D341Med (cell line): ENCODE results near the gene AGAP1.

ENCODE experiments used
- DNase-seq: peaks from one replicate; pipeline ENCODE4 v3.0.0; 2012; ENCODE audit warnings: low spot score

Gene AGAP1

GRCh38 chr2:235949567-235950472 is 456.0 kb downstream of the AGAP1 start:
- DNase-seq = no peak

GRCh38 chr2:235950473-235950809 is 456.6 kb downstream of the AGAP1 start:
- DNase-seq = no peak

- DNase-seq = no peak
These were observed 457.6 kb downstream of the AGAP1 start for GRCh38 chr2:235951493-235951892.

GRCh38 chr2:235951982-235952381 is 458.1 kb downstream of the AGAP1 start:
- no peak for DNase-seq

GRCh38 chr2:235952714-235953113 is 458.9 kb downstream of the AGAP1 start:
- DNase-seq = no peak

- no peak for DNase-seq
These were observed 460.4 kb downstream of the AGAP1 start for GRCh38 chr2:235954281-235954680.

- no peak for DNase-seq
These were observed 461.1 kb downstream of the AGAP1 start for GRCh38 chr2:235954888-235955480.

- no peak for DNase-seq
These were observed 461.8 kb downstream of the AGAP1 start for GRCh38 chr2:235955664-235956063.

GRCh38 chr2:235956281-235956970 is 462.6 kb downstream of the AGAP1 start:
- no peak for DNase-seq

GRCh38 chr2:235957251-235957650 is 463.4 kb downstream of the AGAP1 start:
- no peak for DNase-seq

GRCh38 chr2:235958221-235958930 is 464.5 kb downstream of the AGAP1 start:
- DNase-seq = no peak

GRCh38 chr2:235958931-235959410 is 465.1 kb downstream of the AGAP1 start:
- no peak for DNase-seq

- DNase-seq = no peak
These were observed 466.3 kb downstream of the AGAP1 start for GRCh38 chr2:235960011-235960715.

- no peak for DNase-seq
These were observed 467.1 kb downstream of the AGAP1 start for GRCh38 chr2:235960716-235961640.

- no peak for DNase-seq
These were observed 467.9 kb downstream of the AGAP1 start for GRCh38 chr2:235961711-235962110.

GRCh38 chr2:235963853-235964577 is 470.2 kb downstream of the AGAP1 start:
- no peak for DNase-seq

GRCh38 chr2:235964787-235965390 is 471.0 kb downstream of the AGAP1 start:
- DNase-seq = no peak

GRCh38 chr2:235966396-235966795 is 472.6 kb downstream of the AGAP1 start:
- no peak for DNase-seq
